SK-N-MC (cell line): ENCODE data around the gene POC1A.

Experiments
- EZH2 ChIP-seq: fragments of 200-600 bp; sonication (generic); IDR thresholded peaks from one replicate; pipeline ENCODE4 v1.6.1; 2017; ENCODE audit warnings: antibody characterized with exemption
- POLR2AphosphoS5 ChIP-seq: IDR thresholded peaks from 2 replicates; pipeline ENCODE4 v1.6.1; 2012; ENCODE audit warnings: mild to moderate bottlenecking, low read depth, low read length, borderline replicate concordance

- TF ChIP-seq EZH2 = no peak
- no peak for TF ChIP-seq POLR2AphosphoS5
These were observed 10.0 kb downstream of the POC1A start for GRCh38 chr3:52144034-52144795.
